Measurements from ENCODE around the gene SCARB1.

SCARB1 gene

GRCh38 chr12:124817076-124818000 lies 46.3 kb downstream of the SCARB1 start:
- H3K9ac ChIP-seq (ENCODE audit: low read depth, low read length): no peak overlapping the region

GRCh38 chr12:124816295-124816854 lies 47.3 kb downstream of the SCARB1 start:
- Histone ChIP-seq H3K36me3 (ENCODE audit: insufficient read depth, low read length) (no peaks in the 10 kb centered on the region), H3K9ac (ENCODE audit: low read depth, low read length) (no peak overlapping the region), H3K4me1 (ENCODE audit: insufficient read depth, low read length) (no peaks in the 10 kb centered on the region), H3K9me3 (ENCODE audit: control insufficient read depth, insufficient read depth, low read length) (no peaks in the 10 kb centered on the region)

More at GRCh38 chr12:124817076-124818000, 46.3 kb downstream of the SCARB1 start:
- Histone ChIP-seq H3K9me3 (ENCODE audit: control insufficient read depth, insufficient read depth, low read length) (no peaks in the 10 kb centered on the region), H3K36me3 (ENCODE audit: insufficient read depth, low read length) (no peaks in the 10 kb centered on the region; the same call in 1 of the 2 replicates), H3K4me1 (ENCODE audit: insufficient read depth, low read length) (no peaks in the 10 kb centered on the region)

- no peak overlapping the region for H3K9ac ChIP-seq (ENCODE audit: low read depth, low read length)
Measured at GRCh38 chr12:124814741-124815613, 48.7 kb downstream of the SCARB1 start.

GRCh38 chr12:124813782-124814181 lies 49.9 kb downstream of the SCARB1 start:
- Histone ChIP-seq H3K9me3 (ENCODE audit: control insufficient read depth, insufficient read depth, low read length) (no peaks in the 10 kb centered on the region), H3K9ac (ENCODE audit: low read depth, low read length) (no peak overlapping the region), H3K4me1 (ENCODE audit: insufficient read depth, low read length) (no peaks in the 10 kb centered on the region), H3K36me3 (ENCODE audit: insufficient read depth, low read length) (no peaks in the 10 kb centered on the region)

More at GRCh38 chr12:124814741-124815613, 48.7 kb downstream of the SCARB1 start:
- Histone ChIP-seq H3K9me3 (ENCODE audit: control insufficient read depth, insufficient read depth, low read length) (no peaks in the 10 kb centered on the region), H3K4me1 (ENCODE audit: insufficient read depth, low read length) (no peaks in the 10 kb centered on the region), H3K36me3 (ENCODE audit: insufficient read depth, low read length) (no peaks in the 10 kb centered on the region)

- Histone ChIP-seq H3K36me3 (ENCODE audit: insufficient read depth, low read length) (no peaks in the 10 kb centered on the region), H3K4me1 (ENCODE audit: insufficient read depth, low read length) (no peaks in the 10 kb centered on the region), H3K9ac (ENCODE audit: low read depth, low read length) (no peak overlapping the region), H3K9me3 (ENCODE audit: control insufficient read depth, insufficient read depth, low read length) (no peaks in the 10 kb centered on the region)
Measured at GRCh38 chr12:124812979-124813378, 50.7 kb downstream of the SCARB1 start.

- Histone ChIP-seq H3K36me3 (ENCODE audit: insufficient read depth, low read length) (no peaks in the 10 kb centered on the region; the same call in 1 of the 2 replicates), H3K9ac (ENCODE audit: low read depth, low read length) (no peak overlapping the region), H3K4me1 (ENCODE audit: insufficient read depth, low read length) (no peaks in the 10 kb centered on the region), H3K9me3 (ENCODE audit: control insufficient read depth, insufficient read depth, low read length) (no peaks in the 10 kb centered on the region)
Measured at GRCh38 chr12:124812356-124812755, 51.3 kb downstream of the SCARB1 start.

GRCh38 chr12:124811633-124812032 lies 52.0 kb downstream of the SCARB1 start:
- Histone ChIP-seq H3K4me1 (ENCODE audit: insufficient read depth, low read length) (no peaks in the 10 kb centered on the region), H3K9me3 (ENCODE audit: control insufficient read depth, insufficient read depth, low read length) (no peaks in the 10 kb centered on the region), H3K9ac (ENCODE audit: low read depth, low read length) (no peak overlapping the region), H3K36me3 (ENCODE audit: insufficient read depth, low read length) (no peaks in the 10 kb centered on the region; the same call in 1 of the 2 replicates)

- Histone ChIP-seq H3K36me3 (ENCODE audit: insufficient read depth, low read length) (no peaks in the 10 kb centered on the region; the same call in 1 of the 2 replicates), H3K4me1 (ENCODE audit: insufficient read depth, low read length) (no peaks in the 10 kb centered on the region), H3K9ac (ENCODE audit: low read depth, low read length) (no peak overlapping the region), H3K9me3 (ENCODE audit: control insufficient read depth, insufficient read depth, low read length) (no peaks in the 10 kb centered on the region)
Measured at GRCh38 chr12:124809878-124810277, 53.8 kb downstream of the SCARB1 start.

GRCh38 chr12:124809391-124809790 lies 54.3 kb downstream of the SCARB1 start:
- H3K9ac ChIP-seq (ENCODE audit: low read depth, low read length): no peak overlapping the region

GRCh38 chr12:124808272-124808671 lies 55.4 kb downstream of the SCARB1 start:
- Histone ChIP-seq H3K36me3 (ENCODE audit: insufficient read depth, low read length) (no peaks in the 10 kb centered on the region; the same call in 1 of the 2 replicates), H3K4me1 (ENCODE audit: insufficient read depth, low read length) (0 out of 2 replicates have a peak, but pooled peaks cover 3% of the 10 kb centered on the region), H3K9me3 (ENCODE audit: control insufficient read depth, insufficient read depth, low read length) (no peaks in the 10 kb centered on the region), H3K9ac (ENCODE audit: low read depth, low read length) (no peak overlapping the region)

More at GRCh38 chr12:124809391-124809790, 54.3 kb downstream of the SCARB1 start:
- H3K36me3 ChIP-seq (ENCODE audit: insufficient read depth, low read length): no peaks in the 10 kb centered on the region; the same call in 1 of the 2 replicates
- H3K4me1 ChIP-seq (ENCODE audit: insufficient read depth, low read length): 0 out of 2 replicates have a peak, but pooled peaks cover under 1% of the 10 kb centered on the region
- no peaks in the 10 kb centered on the region for H3K9me3 ChIP-seq (ENCODE audit: control insufficient read depth, insufficient read depth, low read length)

GRCh38 chr12:124805876-124806668 lies 57.6 kb downstream of the SCARB1 start:
- no peaks in the 10 kb centered on the region for H3K9me3 ChIP-seq (ENCODE audit: control insufficient read depth, insufficient read depth, low read length)
- H3K9ac ChIP-seq (ENCODE audit: low read depth, low read length): no peak overlapping the region
- 0 out of 2 replicates have a peak, but pooled peaks cover 3% of the 10 kb centered on the region for H3K4me1 ChIP-seq (ENCODE audit: insufficient read depth, low read length)
- H3K36me3 ChIP-seq (ENCODE audit: insufficient read depth, low read length): no peaks in the 10 kb centered on the region; the same call in 1 of the 2 replicates

GRCh38 chr12:124805050-124805449 lies 58.6 kb downstream of the SCARB1 start:
- Histone ChIP-seq H3K4me1 (ENCODE audit: insufficient read depth, low read length) (0 out of 2 replicates have a peak, but pooled peaks cover 3% of the 10 kb centered on the region), H3K36me3 (ENCODE audit: insufficient read depth, low read length) (no peaks in the 10 kb centered on the region; the same call in 1 of the 2 replicates), H3K9me3 (ENCODE audit: control insufficient read depth, insufficient read depth, low read length) (no peaks in the 10 kb centered on the region), H3K9ac (ENCODE audit: low read depth, low read length) (no peak overlapping the region)

- Histone ChIP-seq H3K4me1 (ENCODE audit: insufficient read depth, low read length) (0 out of 2 replicates have a peak, but pooled peaks cover 3% of the 10 kb centered on the region), H3K9me3 (ENCODE audit: control insufficient read depth, insufficient read depth, low read length) (no peaks in the 10 kb centered on the region), H3K9ac (ENCODE audit: low read depth, low read length) (no peak overlapping the region), H3K36me3 (ENCODE audit: insufficient read depth, low read length) (no peaks in the 10 kb centered on the region; the same call in 1 of the 2 replicates)
Measured at GRCh38 chr12:124804011-124804621, 59.5 kb downstream of the SCARB1 start.

All from ES-I3 (cell line).